WERI-Rb-1 (cell line): ENCODE results near the gene SCNN1B.

ENCODE experiments used
- DNase-seq: peaks from one replicate; pipeline ENCODE4 v3.0.0-alpha.2; 2020
- H3K27ac ChIP-seq: fragments of 250-450 bp; sonication (Bioruptor Pico); 2 replicates; pipeline ENCODE4 v1.5.1; 2020; ENCODE audit warnings: mild to moderate bottlenecking, moderate library complexity
- H3K27me3 ChIP-seq: fragments of 250-450 bp; sonication (Bioruptor Pico); 2 replicates; pipeline ENCODE4 v1.5.1; 2021; ENCODE audit warnings: mild to moderate bottlenecking, low read depth, moderate library complexity; ENCODE audit not compliant: insufficient read depth, severe bottlenecking
- H3K36me3 ChIP-seq: fragments of 250-450 bp; sonication (Bioruptor Pico); 2 replicates; pipeline ENCODE4 v1.5.1; 2020; ENCODE audit warnings: mild to moderate bottlenecking, moderate library complexity
- H3K4me3 ChIP-seq: 2 replicates; pipeline ENCODE4 v1.5.1; 2011; ENCODE audit warnings: low read depth, mild to moderate bottlenecking, control low read depth, low read length
- H3K9me3 ChIP-seq: fragments of 250-450 bp; sonication (Bioruptor Pico); 2 replicates; pipeline ENCODE4 v1.5.1; 2021; ENCODE audit warnings: mild to moderate bottlenecking, moderate library complexity; ENCODE audit not compliant: severe bottlenecking
- CTCF ChIP-seq: IDR thresholded peaks from 2 replicates; pipeline ENCODE4 v1.5.1; 2011; ENCODE audit warnings: low read depth, mild to moderate bottlenecking, control low read depth, inconsistent platforms, low read length

Gene SCNN1B

GRCh38 chr16:23274968-23275367 is 27.1 kb upstream of the SCNN1B start:
- no peaks in the 10 kb centered on the region for H3K9me3 ChIP-seq
- TF ChIP-seq CTCF: no peak
- H3K36me3 ChIP-seq: no peaks in the 10 kb centered on the region
- no peak overlapping the region for H3K27ac ChIP-seq
- peak; percentile 14 for DNase-seq
- no peak overlapping the region for H3K4me3 ChIP-seq
- no peaks in the 10 kb centered on the region for H3K27me3 ChIP-seq

GRCh38 chr16:23276821-23277220 is 25.3 kb upstream of the SCNN1B start:
- Histone ChIP-seq H3K27me3 (no peaks in the 10 kb centered on the region), H3K4me3 (no peak overlapping the region), H3K36me3 (no peaks in the 10 kb centered on the region), H3K9me3 (no peaks in the 10 kb centered on the region), H3K27ac (no peak overlapping the region)
- DNase-seq: no peak
- no peak for TF ChIP-seq CTCF

GRCh38 chr16:23278031-23278430 is 24.1 kb upstream of the SCNN1B start:
- no peak for DNase-seq
- Histone ChIP-seq H3K27me3 (no peaks in the 10 kb centered on the region), H3K36me3 (no peaks in the 10 kb centered on the region), H3K27ac (no peak overlapping the region), H3K9me3 (no peaks in the 10 kb centered on the region), H3K4me3 (no peak overlapping the region)
- no peak for TF ChIP-seq CTCF

GRCh38 chr16:23279721-23280153 is 22.4 kb upstream of the SCNN1B start:
- no peaks in the 10 kb centered on the region for H3K27me3 ChIP-seq
- no peak for TF ChIP-seq CTCF
- H3K4me3 ChIP-seq: no peak overlapping the region
- H3K36me3 ChIP-seq: no peaks in the 10 kb centered on the region
- peak overlapping the region; percentile 41 for H3K27ac ChIP-seq
- peak; percentile 82 for DNase-seq
- no peaks in the 10 kb centered on the region for H3K9me3 ChIP-seq

GRCh38 chr16:23280483-23280967 is 21.6 kb upstream of the SCNN1B start:
- H3K27ac ChIP-seq: no peak overlapping the region
- H3K9me3 ChIP-seq: no peaks in the 10 kb centered on the region
- no peak for DNase-seq
- TF ChIP-seq CTCF: no peak
- H3K4me3 ChIP-seq: no peak overlapping the region
- no peaks in the 10 kb centered on the region for H3K36me3 ChIP-seq
- no peaks in the 10 kb centered on the region for H3K27me3 ChIP-seq

- Histone ChIP-seq H3K9me3 (no peaks in the 10 kb centered on the region), H3K27ac (no peak overlapping the region), H3K4me3 (no peak overlapping the region), H3K36me3 (no peaks in the 10 kb centered on the region), H3K27me3 (no peaks in the 10 kb centered on the region)
- no peak for DNase-seq
- TF ChIP-seq CTCF: no peak
Observed at GRCh38 chr16:23282568-23282967, 19.5 kb upstream of the SCNN1B start.
